Large intestine (tissue), 3 donors: ENCODE data around the gene ATRN. TPM values are rescaled to one million over a fixed set of nuclear protein-coding genes. Genes with fewer than 3 reads are reported as not detected.

Experiments
- DNase-seq, 2 donors: peaks; one replicate each; pipeline versions ENCODE4 v3.0.0 to v3.0.0-alpha.2; 2013
- H3K27ac ChIP-seq: one replicate; pipeline ENCODE4 v1.5.1; 2013; ENCODE audit warnings: low read length
- H3K27me3 ChIP-seq: 2 replicates; pipeline ENCODE4 v1.6.1; 2013; ENCODE audit warnings: low read length; ENCODE audit not compliant: control insufficient read depth, insufficient read depth
- H3K36me3 ChIP-seq: 2 replicates; pipeline ENCODE4 v1.6.1; 2013; ENCODE audit warnings: low read length; ENCODE audit not compliant: control insufficient read depth, insufficient read depth
- H3K4me1 ChIP-seq: one replicate; pipeline ENCODE4 v1.6.1; 2013; ENCODE audit warnings: low read length; ENCODE audit not compliant: control insufficient read depth, insufficient read depth
- H3K4me3 ChIP-seq: one replicate; pipeline ENCODE4 v1.5.1; 2013; ENCODE audit warnings: low read length
- H3K9me3 ChIP-seq: one replicate; pipeline ENCODE4 v1.6.1; 2013; ENCODE audit warnings: mild to moderate bottlenecking, low read depth, low read length, moderate library complexity; ENCODE audit not compliant: control insufficient read depth
- WGBS: methylation state at CpG from one replicate; pipeline ENCODE4 v1.1.5; 2013; ENCODE audit warnings: low lambda C conversion rate; ENCODE audit not compliant: insufficient coverage; 5-methylcytosine and 5-hydroxymethylcytosine counted together
- polyA plus RNA-seq: library from polyadenylated mRNA; unstranded; fragments of 120-200 nt; gene quantifications from one replicate; pipeline ENCODE4 v1.2.1, GENCODE V29; 2013

Gene ATRN
- polyA plus RNA-seq, 1 donor: 89.2 TPM

GRCh38 chr20:3692706-3693294, 222.0 kb downstream of the ATRN start:
- Histone ChIP-seq H3K4me1 (no peaks in the 10 kb centered on the region), H3K27me3 (no peaks in the 10 kb centered on the region), H3K36me3 (no peaks in the 10 kb centered on the region), H3K4me3 (no peak overlapping the region), H3K27ac (no peak overlapping the region), H3K9me3 (no peaks in the 10 kb centered on the region)
- DNase-seq: no peak
- WGBS: no CpG with 5 or more reads among the region's 23 CpGs

GRCh38 chr20:3693376-3693775, 222.6 kb downstream of the ATRN start:
- H3K36me3 ChIP-seq: no peaks in the 10 kb centered on the region
- H3K27me3 ChIP-seq: no peaks in the 10 kb centered on the region
- DNase-seq: no peak
- H3K4me1 ChIP-seq: no peaks in the 10 kb centered on the region
- no peaks in the 10 kb centered on the region for H3K9me3 ChIP-seq
- H3K27ac ChIP-seq: no peak overlapping the region
- WGBS: no CpG with 5 or more reads among the region's 13 CpGs
- no peak overlapping the region for H3K4me3 ChIP-seq

GRCh38 chr20:3694864-3695263, 224.0 kb downstream of the ATRN start:
- Histone ChIP-seq H3K4me3 (no peak overlapping the region), H3K36me3 (no peaks in the 10 kb centered on the region), H3K27ac (no peak overlapping the region), H3K4me1 (no peaks in the 10 kb centered on the region), H3K27me3 (no peaks in the 10 kb centered on the region), H3K9me3 (no peaks in the 10 kb centered on the region)
- no peak for DNase-seq
- WGBS: no CpG with 5 or more reads among the region's 5 CpGs

- WGBS: no CpG with 5 or more reads among the region's 1 CpG
These were observed 225.4 kb downstream of the ATRN start for GRCh38 chr20:3696200-3696599.

GRCh38 chr20:3696745-3697587, 226.1 kb downstream of the ATRN start:
- Histone ChIP-seq H3K9me3 (no peaks in the 10 kb centered on the region), H3K4me1 (no peaks in the 10 kb centered on the region), H3K4me3 (no peak overlapping the region), H3K27me3 (no peaks in the 10 kb centered on the region), H3K36me3 (no peaks in the 10 kb centered on the region), H3K27ac (no peak overlapping the region)
- WGBS: no CpG with 5 or more reads among the region's 15 CpGs
- no peak for DNase-seq

More at GRCh38 chr20:3696200-3696599, 225.4 kb downstream of the ATRN start:
- no peaks in the 10 kb centered on the region for H3K27me3 ChIP-seq
- H3K4me1 ChIP-seq: no peaks in the 10 kb centered on the region
- H3K9me3 ChIP-seq: no peaks in the 10 kb centered on the region
- DNase-seq: no peak
- H3K4me3 ChIP-seq: no peak overlapping the region
- H3K27ac ChIP-seq: no peak overlapping the region
- H3K36me3 ChIP-seq: no peaks in the 10 kb centered on the region

- H3K27ac ChIP-seq: no peak overlapping the region
- no peaks in the 10 kb centered on the region for H3K9me3 ChIP-seq
- WGBS: 80% methylated on average over 1 of the region's 18 CpGs
- H3K27me3 ChIP-seq: no peaks in the 10 kb centered on the region
- no peaks in the 10 kb centered on the region for H3K36me3 ChIP-seq
- H3K4me3 ChIP-seq: no peak overlapping the region
- no peaks in the 10 kb centered on the region for H3K4me1 ChIP-seq
- DNase-seq: no peak
These were observed 226.9 kb downstream of the ATRN start for GRCh38 chr20:3697588-3698305.

GRCh38 chr20:3698591-3699001, 227.8 kb downstream of the ATRN start:
- DNase-seq: no peak
- Histone ChIP-seq H3K9me3 (no peaks in the 10 kb centered on the region), H3K27ac (no peak overlapping the region), H3K4me1 (no peaks in the 10 kb centered on the region), H3K4me3 (no peak overlapping the region), H3K36me3 (no peaks in the 10 kb centered on the region), H3K27me3 (peaks cover 7% of the 10 kb centered on the region)
- no CpG with 5 or more reads among the region's 6 CpGs for WGBS

GRCh38 chr20:3699037-3699436, 228.2 kb downstream of the ATRN start:
- Histone ChIP-seq H3K36me3 (no peaks in the 10 kb centered on the region), H3K9me3 (no peaks in the 10 kb centered on the region), H3K27me3 (peaks cover 9% of the 10 kb centered on the region), H3K27ac (no peak overlapping the region), H3K4me1 (no peaks in the 10 kb centered on the region), H3K4me3 (no peak overlapping the region)
- no CpG with 5 or more reads among the region's 16 CpGs for WGBS
- no peak for DNase-seq
